GM18858 (cell line): ENCODE measurements around the gene SHROOM3.

Experiments
- ATAC-seq: cut with Tn5 transposase; IDR thresholded peaks from one replicate; pipeline ENCODE4 v1.9.1; 2021; ENCODE audit not compliant: unreplicated experiment

SHROOM3 gene

GRCh38 chr4:76616526-76616925, 181.5 kb downstream of the SHROOM3 start:
- no peak for ATAC-seq

- ATAC-seq, result no peak
Observed at GRCh38 chr4:76620723-76621468, 185.9 kb downstream of the SHROOM3 start.

GRCh38 chr4:76622126-76622525, 187.1 kb downstream of the SHROOM3 start:
- ATAC-seq, result no peak

- no peak for ATAC-seq
Observed at GRCh38 chr4:76622717-76623116, 187.7 kb downstream of the SHROOM3 start.

GRCh38 chr4:76623217-76624045, 188.4 kb downstream of the SHROOM3 start:
- no peak for ATAC-seq

- ATAC-seq, result no peak
Observed at GRCh38 chr4:76624241-76624681, 189.2 kb downstream of the SHROOM3 start.

GRCh38 chr4:76624931-76625715, 190.1 kb downstream of the SHROOM3 start:
- ATAC-seq, result no peak

- ATAC-seq, result no peak
Observed at GRCh38 chr4:76626686-76627465, 191.8 kb downstream of the SHROOM3 start.

GRCh38 chr4:76628251-76628650, 193.2 kb downstream of the SHROOM3 start:
- no peak for ATAC-seq

GRCh38 chr4:76630741-76631140, 195.7 kb downstream of the SHROOM3 start:
- ATAC-seq, result no peak

- ATAC-seq, result no peak
Observed at GRCh38 chr4:76634220-76634619, 199.2 kb downstream of the SHROOM3 start.

GRCh38 chr4:76637712-76638361, 202.8 kb downstream of the SHROOM3 start:
- no peak for ATAC-seq

- ATAC-seq, result no peak
Observed at GRCh38 chr4:76639288-76639687, 204.3 kb downstream of the SHROOM3 start.

- no peak for ATAC-seq
Observed at GRCh38 chr4:76640353-76640910, 205.4 kb downstream of the SHROOM3 start.

- no peak for ATAC-seq
Observed at GRCh38 chr4:76641351-76641750, 206.3 kb downstream of the SHROOM3 start.

- ATAC-seq, result no peak
Observed at GRCh38 chr4:76641758-76642157, 206.7 kb downstream of the SHROOM3 start.

GRCh38 chr4:76644831-76645485, 209.9 kb downstream of the SHROOM3 start:
- ATAC-seq, result no peak

- no peak for ATAC-seq
Observed at GRCh38 chr4:76649086-76649485, 214.1 kb downstream of the SHROOM3 start.

GRCh38 chr4:76651616-76652015, 216.6 kb downstream of the SHROOM3 start:
- ATAC-seq, result no peak
